Left renal cortex interstitium (tissue), 4 donors: Measurements from ENCODE around the gene FLT4. TPM values are rescaled to one million over a fixed set of nuclear protein-coding genes. Genes with fewer than 3 reads are reported as not detected.

Source experiments
- DNase-seq, 4 donors: peaks; one replicate each; pipeline ENCODE4 v3.0.0-alpha.2; 2013; ENCODE audit warnings: low read depth in 4 of 4, low spot score in 2 of 4, missing footprints in 1 of 4
- polyA plus RNA-seq, 4 donors: library from polyadenylated mRNA; unstranded; fragments of 120-200 nt; gene quantifications; one replicate each; pipeline ENCODE4 v1.2.1, GENCODE V29; 2013; ENCODE audit not compliant: insufficient read length in 4 of 4

Gene FLT4
- polyA plus RNA-seq, 4 donors: 23.6 to 35.3 (median 30.6) TPM

DNA sequence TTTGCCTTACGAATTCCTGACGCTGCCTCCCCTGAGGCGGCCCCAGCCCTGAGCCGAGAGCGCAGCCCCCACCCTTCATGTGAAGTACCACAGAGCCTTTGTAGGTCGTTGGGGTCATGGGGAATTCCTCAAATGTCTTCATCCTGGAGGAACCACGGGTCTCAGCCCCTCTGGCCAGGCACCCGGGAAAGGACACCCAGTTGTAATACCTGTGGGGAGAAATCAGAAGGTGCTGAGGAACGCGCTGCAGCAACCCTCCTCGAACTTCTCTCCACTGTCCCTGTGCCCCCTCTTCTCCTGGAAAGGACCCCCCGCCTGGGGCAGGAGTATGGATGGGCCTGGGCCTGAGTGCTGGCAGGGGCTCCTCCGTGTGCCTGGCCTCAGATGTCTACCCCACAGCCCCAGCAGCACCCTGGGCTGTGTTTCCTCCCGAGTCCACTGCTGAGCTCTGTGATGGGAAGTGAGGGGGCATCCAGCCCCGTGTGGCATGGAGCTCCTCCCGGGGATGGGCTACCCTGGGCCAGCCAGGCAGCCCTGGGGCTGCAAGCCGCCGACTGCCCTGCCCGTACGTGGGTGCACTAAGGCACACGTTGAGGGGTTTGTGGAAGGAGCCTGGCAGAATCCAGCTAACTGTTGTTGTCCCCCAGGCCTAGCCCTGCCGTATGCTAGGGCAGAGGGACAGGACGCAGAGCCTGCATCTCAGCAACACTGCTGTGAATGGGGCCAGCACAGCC, 39.4 kb downstream of the FLT4 start:
- DNase-seq: no peak

GRCh38 chr5:180609386-180609785, 40.0 kb downstream of the FLT4 start:
- no peak for DNase-seq

DNA sequence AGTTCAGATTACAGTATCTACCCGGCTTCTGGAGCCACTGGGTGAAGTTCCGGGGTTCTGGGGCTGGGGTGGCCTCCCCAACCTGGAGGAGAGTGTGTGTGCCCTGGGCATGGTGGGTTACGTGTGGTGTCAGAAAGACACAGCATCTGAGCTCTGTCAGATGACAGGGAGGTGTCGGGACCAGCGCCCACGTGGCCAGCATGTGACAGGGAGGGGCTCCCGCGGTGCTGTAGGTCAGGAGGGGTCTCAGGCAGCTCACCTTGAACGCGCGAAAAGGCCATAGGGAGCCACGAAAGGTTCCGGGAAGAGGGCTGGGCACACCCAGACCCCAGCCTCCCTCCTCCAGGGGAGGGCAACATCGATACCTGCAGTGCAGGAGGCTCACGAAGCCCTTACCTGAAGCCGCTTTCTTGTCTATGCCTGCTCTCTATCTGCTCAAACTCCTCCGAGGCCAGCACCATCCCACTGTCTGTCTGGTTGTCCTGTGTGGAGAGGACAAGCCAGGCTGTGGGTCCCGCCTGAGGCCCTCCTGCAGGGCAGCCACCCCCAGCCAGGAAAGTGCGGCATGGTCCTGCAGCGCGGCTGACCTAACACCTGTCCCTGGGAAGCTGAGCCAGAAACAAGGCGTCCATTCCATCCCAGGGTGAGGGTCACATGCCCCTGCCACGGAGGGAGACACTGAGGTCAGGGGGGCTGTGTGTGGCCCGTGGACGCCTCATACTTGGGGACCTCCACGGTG, 40.7 kb downstream of the FLT4 start:
- no peak for DNase-seq

DNA sequence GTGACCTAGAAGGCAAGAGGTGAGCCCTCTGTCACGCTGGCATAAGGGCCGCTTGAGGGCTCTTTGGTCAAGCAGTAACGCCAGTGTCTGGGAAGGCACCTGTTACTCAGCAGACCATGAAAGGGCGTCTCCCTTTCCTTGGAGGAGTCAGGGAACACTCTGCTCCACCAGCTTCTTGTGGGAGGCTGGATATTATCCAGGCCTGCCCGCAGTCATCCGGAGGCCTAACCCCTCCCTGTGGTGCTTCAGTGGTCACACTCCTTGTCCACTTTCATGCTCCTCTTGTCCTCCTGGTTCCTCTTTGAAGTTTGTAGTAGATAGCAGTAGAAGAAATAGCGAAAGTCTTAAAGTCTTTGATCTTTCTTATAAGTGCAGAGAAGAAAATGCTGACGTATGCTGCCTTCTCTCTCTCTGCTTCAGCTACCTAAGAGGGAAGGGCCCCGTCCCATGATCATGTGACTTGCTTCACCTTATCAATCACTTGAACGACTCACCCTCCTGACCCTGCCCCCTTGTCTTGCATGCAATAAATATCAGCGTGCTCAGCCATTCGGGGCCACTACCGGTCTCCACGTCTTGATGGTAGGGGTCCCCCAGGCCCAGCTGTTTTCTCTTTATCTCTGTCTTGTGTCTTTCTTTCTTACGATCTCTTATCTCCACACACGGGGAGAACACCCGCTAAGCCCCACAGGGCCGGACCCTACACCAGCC, 41.4 kb downstream of the FLT4 start:
- DNase-seq: no peak

DNA sequence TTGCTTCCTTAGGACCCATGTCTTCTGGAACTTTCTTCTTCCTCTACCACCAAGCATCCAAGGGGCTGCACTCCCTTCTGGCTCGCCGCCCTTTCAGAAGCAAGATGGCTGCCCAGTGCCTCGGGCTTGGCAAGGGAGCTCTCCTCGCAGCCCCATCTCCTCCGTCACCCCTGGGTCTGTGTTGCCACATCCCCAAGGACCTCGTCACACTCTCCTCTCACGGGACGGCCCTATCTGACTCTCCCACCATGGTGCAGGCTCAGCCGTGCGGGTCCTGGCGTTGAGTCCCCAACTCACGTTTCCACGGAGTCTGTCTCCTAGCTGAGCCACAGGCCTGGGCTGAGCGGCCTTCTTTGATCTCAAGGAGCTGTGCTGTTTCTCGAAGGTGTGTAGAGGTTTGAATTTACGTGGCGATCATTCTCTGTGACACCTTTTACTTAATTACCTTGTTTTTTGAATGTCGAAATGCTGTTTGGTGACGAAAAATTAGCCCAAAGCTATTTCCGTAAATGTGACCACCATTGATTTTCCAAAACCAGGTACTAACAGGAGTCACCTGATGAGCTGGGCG, 43.1 kb downstream of the FLT4 start:
- DNase-seq: no peak

- DNase-seq: no peak
Measured at GRCh38 chr5:180605554-180606214, 43.7 kb downstream of the FLT4 start.

- no peak for DNase-seq
Measured at GRCh38 chr5:180604271-180604670, 45.1 kb downstream of the FLT4 start.

- no peak for DNase-seq
Measured at GRCh38 chr5:180603076-180603594, 46.3 kb downstream of the FLT4 start.

GRCh38 chr5:180602481-180603075, 46.8 kb downstream of the FLT4 start:
- no peak for DNase-seq

DNA sequence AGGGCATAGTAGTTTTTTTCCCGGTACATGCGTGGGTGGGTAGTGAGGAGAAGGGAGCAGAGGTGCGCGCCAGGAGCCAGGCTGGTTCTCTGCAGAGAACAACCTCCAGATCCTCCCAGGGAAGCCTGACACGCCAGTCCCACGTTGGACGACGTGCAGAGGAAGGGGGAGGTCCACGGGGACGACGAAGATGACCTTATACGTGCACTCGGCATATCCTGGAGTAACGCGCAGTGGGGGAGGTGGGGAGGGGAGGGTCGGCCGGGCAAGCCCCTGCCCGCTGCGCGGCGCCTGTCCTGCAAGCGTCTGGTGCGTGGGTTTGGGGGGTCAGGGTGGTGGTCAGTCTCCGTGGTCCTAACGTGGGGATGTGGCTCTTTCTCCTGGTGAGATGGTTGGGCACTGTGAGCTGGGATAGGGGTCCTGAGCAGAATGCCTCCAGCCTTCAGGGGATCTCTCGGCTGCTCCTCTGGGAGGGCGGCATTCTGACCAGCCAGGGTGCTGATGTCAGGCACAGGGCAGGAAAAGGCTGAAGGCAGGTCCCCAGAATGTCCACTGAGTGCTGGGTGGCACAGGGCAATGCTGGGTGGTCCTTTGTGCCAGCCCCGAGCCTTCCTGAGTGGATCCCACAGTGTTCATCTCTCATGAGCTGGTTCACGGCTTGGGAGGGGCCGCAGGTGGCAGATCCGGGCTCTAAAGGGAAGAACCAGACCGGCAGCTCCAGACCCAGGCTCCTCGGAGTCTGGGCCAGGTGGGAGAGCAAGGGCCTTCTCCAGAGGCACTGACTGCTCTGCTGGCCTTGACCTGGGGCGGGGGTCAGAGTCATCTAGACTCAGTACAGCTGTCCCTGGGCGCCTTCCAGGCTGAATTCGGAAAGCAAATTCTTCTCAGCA, 47.6 kb downstream of the FLT4 start:
- no peak for DNase-seq

GRCh38 chr5:180600554-180601041, 48.8 kb downstream of the FLT4 start:
- no peak for DNase-seq

DNA sequence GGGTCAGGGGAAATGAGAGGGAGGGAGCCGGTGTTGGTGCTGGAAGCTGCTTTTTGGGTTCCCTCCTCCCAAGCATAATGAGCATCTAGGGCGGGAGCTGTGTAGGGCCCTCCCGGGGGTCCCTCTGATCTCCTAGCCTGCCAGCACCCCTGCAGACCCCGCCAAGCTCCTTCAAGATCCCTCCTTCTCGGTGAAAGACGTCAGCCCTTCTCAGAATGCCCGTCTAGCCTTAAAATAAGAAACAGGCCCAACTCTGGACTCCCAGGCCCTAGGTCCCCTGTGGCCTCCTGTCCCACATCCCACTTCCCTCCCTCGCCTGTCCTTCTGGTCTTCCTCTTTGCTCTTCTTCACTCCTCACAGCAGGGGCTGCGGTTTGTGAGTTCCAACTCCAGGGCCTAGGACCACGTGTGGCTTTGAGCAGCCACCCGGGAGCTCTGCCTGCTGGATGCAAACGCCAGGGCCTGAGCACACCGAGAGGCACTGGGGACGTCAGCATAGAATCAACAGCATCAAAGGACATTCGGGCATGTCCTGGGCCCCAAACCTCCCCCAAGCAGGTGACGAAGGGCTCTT, 49.3 kb downstream of the FLT4 start:
- no peak for DNase-seq

DNA sequence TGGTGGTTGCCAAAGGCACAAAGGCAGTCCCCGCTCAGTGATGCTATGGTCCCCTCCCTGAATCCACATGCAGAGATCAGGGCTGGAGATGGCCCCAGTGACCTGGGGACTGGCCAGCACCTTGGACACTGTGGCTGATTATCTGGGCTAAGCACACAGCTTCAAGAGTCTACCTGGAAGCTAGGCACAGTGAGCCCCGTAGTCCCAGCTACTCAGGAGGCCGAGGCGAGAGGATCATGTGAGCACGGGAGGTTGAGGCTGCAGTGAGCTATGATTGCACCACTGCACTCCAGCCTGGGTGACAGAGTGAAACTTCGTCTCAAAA, 49.8 kb downstream of the FLT4 start:
- DNase-seq: no peak

DNA sequence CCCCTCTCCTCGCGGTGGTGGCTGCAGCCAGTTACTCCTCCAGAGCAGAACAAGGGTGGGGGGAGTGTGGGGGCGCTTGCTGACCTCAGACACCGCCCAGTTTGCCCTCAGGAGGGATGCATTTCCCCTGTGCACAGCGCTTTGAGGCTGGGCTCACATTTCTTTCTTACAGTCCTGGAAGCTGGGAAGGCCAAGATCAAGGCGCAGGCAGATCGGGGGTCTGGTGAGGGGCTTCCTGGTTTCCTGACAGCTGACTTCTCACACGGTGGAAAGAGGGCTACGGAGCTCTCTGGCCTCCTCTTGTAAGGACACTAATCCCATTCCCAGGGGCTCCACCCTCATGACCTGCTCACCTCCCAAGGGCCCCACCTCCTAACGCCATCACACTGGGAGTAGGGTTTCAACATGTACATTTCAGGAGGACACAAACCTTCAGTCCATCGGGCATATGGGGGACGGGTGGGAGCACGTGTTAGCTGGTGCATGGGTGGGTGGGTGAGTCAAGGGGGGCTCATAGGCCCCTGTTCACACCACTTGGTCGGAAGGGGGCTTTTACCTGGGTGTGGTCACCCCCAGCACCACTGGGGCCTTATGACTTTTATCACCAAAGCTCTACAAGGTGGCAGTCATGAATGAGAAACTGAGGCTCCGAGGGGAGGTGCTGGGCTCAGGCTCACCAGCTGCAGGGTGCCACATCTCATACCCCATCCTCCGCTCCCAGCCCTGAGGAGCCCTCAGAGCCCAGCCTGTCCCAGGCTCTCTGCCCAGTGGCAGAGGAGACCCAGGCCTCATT, 50.4 kb downstream of the FLT4 start:
- DNase-seq: no peak

- DNase-seq: no peak
Measured at GRCh38 chr5:180598316-180598701, 51.1 kb downstream of the FLT4 start.

DNA sequence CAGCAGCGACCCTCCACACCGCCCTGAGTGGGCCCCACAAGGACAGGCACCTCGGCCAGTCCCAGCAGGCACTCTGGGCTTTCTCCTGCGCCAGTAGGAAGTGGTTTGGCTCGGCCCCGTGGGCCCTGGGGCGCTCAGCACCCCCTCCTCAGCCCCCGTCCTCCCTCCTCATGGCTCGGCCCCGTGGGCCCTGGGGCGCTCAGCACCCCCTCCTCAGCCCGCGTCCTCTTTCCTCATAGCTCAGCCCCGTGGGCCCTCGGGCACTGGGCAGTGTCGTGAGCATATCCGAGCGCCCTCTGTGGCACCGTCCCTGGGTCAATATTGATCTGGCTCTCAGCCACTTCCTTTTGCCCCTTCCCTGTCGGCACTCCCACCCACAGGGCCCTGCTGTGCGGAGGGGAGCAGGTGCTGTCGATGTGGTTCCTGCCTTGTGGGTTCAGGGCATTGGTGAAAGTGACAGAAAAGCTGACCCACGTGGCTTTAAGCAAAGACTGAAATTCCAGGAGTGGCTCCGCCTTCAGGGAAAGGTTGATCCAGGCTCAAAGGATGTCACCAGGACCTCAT, 52.6 kb downstream of the FLT4 start:
- no peak for DNase-seq

DNA sequence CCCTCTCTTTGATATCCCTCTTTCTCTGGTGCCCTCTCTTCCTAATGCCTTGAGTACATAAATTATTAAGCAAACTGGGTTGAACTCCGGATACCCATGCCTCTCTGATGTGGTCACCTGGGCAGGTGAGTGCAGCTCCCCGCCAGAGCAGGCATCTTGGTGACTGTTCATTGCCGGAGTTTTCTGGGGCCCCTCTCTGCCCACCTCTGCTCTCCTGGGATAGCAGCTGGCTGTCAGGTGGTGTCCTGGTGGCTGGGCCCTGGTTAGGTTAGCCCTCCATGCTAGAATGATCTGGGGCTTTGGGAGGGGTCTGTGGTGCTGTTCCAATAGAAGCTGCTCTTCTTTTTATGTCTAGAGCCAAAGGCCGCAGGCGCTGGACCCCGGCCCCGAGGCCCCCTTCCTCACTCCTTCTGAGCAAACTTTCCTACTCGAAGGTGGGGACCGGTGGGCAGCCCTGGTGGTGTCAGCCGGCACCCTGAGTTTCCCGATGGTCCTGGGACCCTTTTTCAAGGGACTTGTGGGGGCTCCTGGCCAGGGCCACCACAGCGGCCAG, 53.2 kb downstream of the FLT4 start:
- DNase-seq: no peak
